Naive thymus-derived CD4-positive, alpha-beta T cell (primary cell): Measurements from ENCODE around the gene ARFGEF2. TPM values are rescaled to one million over a fixed set of nuclear protein-coding genes. Genes with fewer than 3 reads are reported as not detected.
"Not testable (repeated sequence)": the region's sequence is repeated elsewhere in the genome, so short reads cannot be mapped to it uniquely, and the experiment has no call there.

Source experiments
- ATAC-seq: fragments of 150-1000 bp; cut with Tn5 transposase; 2 replicates; pipeline ENCODE4 v1.10.0; 2021; ENCODE audit warnings: mild to moderate bottlenecking, moderate library complexity
- CTCF ChIA-PET: fragments of 350-600 bp; sonication (Branson Sonifier 250); formaldehyde crosslinking; loops from one replicate; lab custom pipeline; 2021; ENCODE audit warnings: antibody characterized with exemption; lab: Charles Lee
- POLR2A ChIA-PET: fragments of 350-600 bp; sonication (Branson Sonifier 250); formaldehyde crosslinking; loops from one replicate; lab custom pipeline; 2021; ENCODE audit warnings: antibody characterized with exemption, inconsistent platforms; lab: Charles Lee
- DNase-seq, 9 donors: peaks; one replicate each; pipeline versions ENCODE4 v3.0.0 to v3.0.0-alpha.2; 2020 to 2022; ENCODE audit warnings: mixed read lengths in 1 of 9
- H3K27ac ChIP-seq: one replicate; pipeline ENCODE4 v1.7.0; 2013; ENCODE audit warnings: mild to moderate bottlenecking, low read depth, low read length, moderate library complexity
- H3K27me3 ChIP-seq, 2 donors: one replicate each; pipeline ENCODE4 v1.7.0; 2013; ENCODE audit warnings: low read length in 2 of 2, mild to moderate bottlenecking in 2 of 2, moderate library complexity in 2 of 2; ENCODE audit not compliant: control insufficient read depth in 2 of 2, insufficient read depth in 2 of 2
- H3K36me3 ChIP-seq, 3 experiments: 1 replicate in 2 of 3; 2 replicates in 1 of 3; pipeline ENCODE4 v1.7.0; 2013; ENCODE audit warnings: low read length in 3 of 3, mild to moderate bottlenecking in 3 of 3, moderate library complexity in 1 of 3; ENCODE audit not compliant: insufficient read depth in 3 of 3, control insufficient read depth in 2 of 3
- H3K4me1 ChIP-seq, 2 donors: one replicate each; pipeline ENCODE4 v1.7.0; 2013; ENCODE audit warnings: low read length in 2 of 2, mild to moderate bottlenecking in 2 of 2, moderate library complexity in 1 of 2; ENCODE audit not compliant: control insufficient read depth in 2 of 2, insufficient read depth in 2 of 2
- H3K4me3 ChIP-seq: 2 replicates; pipeline ENCODE4 v1.7.0; 2013; ENCODE audit warnings: mild to moderate bottlenecking, low read length
- H3K9me3 ChIP-seq, 3 experiments: 1 replicate in 2 of 3; 2 replicates in 1 of 3; pipeline ENCODE4 v1.7.0; 2013; ENCODE audit warnings: low read length in 3 of 3; ENCODE audit not compliant: control insufficient read depth in 2 of 3
- H3K27ac Mint-ChIP-seq, 9 donors: one replicate each; pipeline ENCODE4 v1.8.0; 2020 to 2022; ENCODE audit warnings: mixed read lengths in 9 of 9, mild to moderate bottlenecking in 8 of 9, moderate library complexity in 5 of 9, inconsistent platforms in 2 of 9
- H3K27me3 Mint-ChIP-seq, 5 donors: one replicate each; pipeline ENCODE4 v1.8.0; 2021 to 2022; ENCODE audit warnings: mixed read lengths in 5 of 5, mild to moderate bottlenecking in 1 of 5
- H3K36me3 Mint-ChIP-seq, 5 donors: one replicate each; pipeline ENCODE4 v1.8.0; 2020 to 2022; ENCODE audit warnings: mixed read lengths in 5 of 5, mild to moderate bottlenecking in 3 of 5, inconsistent platforms in 1 of 5
- H3K4me1 Mint-ChIP-seq, 7 donors: one replicate each; pipeline ENCODE4 v1.8.0; 2020 to 2022; ENCODE audit warnings: mixed read lengths in 7 of 7, mild to moderate bottlenecking in 3 of 7, inconsistent platforms in 1 of 7
- H3K4me3 Mint-ChIP-seq, 10 donors: one replicate each; pipeline ENCODE4 v1.8.0; 2020 to 2022; ENCODE audit warnings: mild to moderate bottlenecking in 10 of 10, mixed read lengths in 10 of 10, moderate library complexity in 6 of 10, inconsistent platforms in 2 of 10
- H3K9me3 Mint-ChIP-seq, 11 donors: one replicate each; pipeline ENCODE4 v1.8.0; 2020 to 2022; ENCODE audit warnings: mixed read lengths in 11 of 11, mild to moderate bottlenecking in 4 of 11, inconsistent platforms in 1 of 11, moderate library complexity in 1 of 11
- intact Hi-C, 2 donors: fragments of 100-400 bp; cut with micrococcal nuclease; formaldehyde crosslinking; loops; one replicate each; pipeline ENCODE4 v1.15.1; 2023
- polyA plus RNA-seq, 2 donors: library from polyadenylated mRNA; unstranded; fragments of 300-500 nt; fragmentation: Illumina TruSeq; gene quantifications; one replicate each; pipeline ENCODE4 v1.2.3, GENCODE V29; 2021
- total RNA-seq, 6 experiments: library from RNA in 5 of 6; stranded (reverse) in 5 of 6; gene quantifications; 1 replicate in 5 of 6; 2 replicates in 1 of 6; pipeline ENCODE4 v1.2.3 and lab custom pipeline; 2021 to 2026

ARFGEF2 gene
- total and polyA plus RNA-seq, 7 experiments from 2014 or later: 10.1 to 33.5 (median 29.9) TPM

GRCh38 chr20:49082295-49082694 is 160.8 kb downstream of the ARFGEF2 start:
- POLR2A ChIA-PET, H3K27ac Mint-ChIP-seq, H3K9me3 ChIP-seq, H3K4me1 ChIP-seq, H3K4me1 Mint-ChIP-seq, intact Hi-C loops, DNase-seq, H3K4me3 ChIP-seq, H3K4me3 Mint-ChIP-seq, H3K27me3 Mint-ChIP-seq, ATAC-seq, H3K9me3 Mint-ChIP-seq, H3K27me3 ChIP-seq, CTCF ChIA-PET, H3K27ac ChIP-seq: not testable (repeated sequence)
- H3K36me3 ChIP-seq: peaks cover 12 to 85% (median 28%) of the 10 kb centered on the region in 3 experiments
- H3K36me3 Mint-ChIP-seq: peaks cover 10 to 50% (median 22%) of the 10 kb centered on the region in 5 donors

Other genes starting within 250 kb of the ARFGEF2 start
- gene PREX1, start 93.7 kb upstream of the ARFGEF2 start, total RNA-seq: 100 to 1,000 TPM in 2 of 5 experiments, 10 to 100 TPM in 3; 42.0 to 143 (median 53.8) TPM
- 1 to 10 TPM; 2.9 to 6.2 TPM for gene PREX1, start 93.7 kb upstream of the ARFGEF2 start, polyA plus RNA-seq
- gene CSE1L, start 124.6 kb downstream of the ARFGEF2 start, total RNA-seq: 10 to 100 TPM; 23.3 to 73.0 (median 41.1) TPM
- 10 to 100 TPM; 25.0 to 38.4 TPM for gene CSE1L, start 124.6 kb downstream of the ARFGEF2 start, polyA plus RNA-seq